Measurements from ENCODE around the gene ZC3HAV1. TPM values are rescaled to one million over a fixed set of nuclear protein-coding genes. Genes with fewer than 3 reads are reported as not detected.

Gene ZC3HAV1
- total and polyA plus RNA-seq, 9 of the 15 experiments (the other 6 are each of a cell fraction or from before 2014, with no cell fraction given), result 11.9 to 40.5 (median 23.9) TPM

- TF ChIP-seq MXD1 (CRISPR knock-in tag; IDR thresholded peaks at IDR 0.05; ENCODE audit: borderline replicate concordance, poor library complexity, severe bottlenecking) (peak; percentile 82), DLX4 (CRISPR knock-in tag; IDR thresholded peaks at IDR 0.05) (no peak), MITF (IDR thresholded peaks at IDR 0.05) (0 out of 2 replicates have a peak, but pooled peaks have one; percentile 64), CCNT2 (IDR thresholded peaks at IDR 0.05; ENCODE audit: borderline replicate concordance, extremely low read depth, insufficient read length, low read depth, low read length) (no peak), USF2 (CRISPR knock-in tag; IDR thresholded peaks at IDR 0.05) (no peak), ZNF311 (CRISPR knock-in tag; IDR thresholded peaks at IDR 0.05) (no peak), SIN3A (IDR thresholded peaks at IDR 0.05; ENCODE audit: borderline replicate concordance in 2 of 2, control insufficient read depth in 1 of 2, low read depth in 2 of 2, low read length in 2 of 2) (peak; percentile 99), CLOCK (CRISPR knock-in tag; IDR thresholded peaks at IDR 0.05; ENCODE audit: borderline replicate concordance) (0 out of 2 replicates have a peak, but pooled peaks have one; percentile 69), DACH1 (IDR thresholded peaks at IDR 0.05; ENCODE audit: partially characterized antibody) (no peak), POLR2G (IDR thresholded peaks at IDR 0.05; ENCODE audit: low read depth, low read length) (peak; percentile 87), STAT5B (CRISPR knock-in tag; IDR thresholded peaks at IDR 0.05) (no peak), ID3 (CRISPR knock-in tag; IDR thresholded peaks at IDR 0.05) (no peak), ID3 (tag; IDR thresholded peaks at IDR 0.05) (peak; percentile 96), SRSF1 (IDR thresholded peaks at IDR 0.05; ENCODE audit: low read depth, low read length) (no peak), GTF2F1 (IDR thresholded peaks at IDR 0.05; ENCODE audit: low read depth, low read length) (peak; percentile 52; the same call in 1 of the 2 replicates), CCAR2 (IDR thresholded peaks at IDR 0.05; ENCODE audit: low read depth, low read length) (0 out of 2 replicates have a peak, but pooled peaks have one; percentile 22), ZNF239 (CRISPR knock-in tag; IDR thresholded peaks at IDR 0.05) (peak; percentile 74), FOXJ2 (tag; IDR thresholded peaks at IDR 0.05) (peak; percentile 97)
Observed at GRCh38 chr7:139133335-139134139, 24.0 kb upstream of the ZC3HAV1 start (continued).

All from K562 (cell line).